K562 (cell line): ENCODE measurements around the gene RRAGD. TPM values are rescaled to one million over a fixed set of nuclear protein-coding genes. Genes with fewer than 3 reads are reported as not detected.
A peak's percentile ranks its signal among the peaks of the same experiment; 100 is the strongest.
"Not testable (repeated sequence)": the region's sequence is repeated elsewhere in the genome, so short reads cannot be mapped to it uniquely, and the experiment has no call there.

Experiments used
- ATAC-seq: fragments of 200-7000 bp; cut with Tn5 transposase; 3 replicates; pipeline ENCODE4 v1.9.1; 2020; ENCODE audit warnings: moderate library complexity
- BruUV-seq: library from RNA; stranded (reverse); fragments of 400-500 nt; replicated peaks from 2 replicates; lab custom pipeline; 2021; lab: Mats Ljungman, UMichigan
- CTCF ChIA-PET: fragments of 300-600 bp; formaldehyde crosslinking; extraction: SDS; loops from one replicate; lab custom pipeline; 2021; ENCODE audit warnings: low intra/inter-chr PET ratio; lab: Yijun Ruan, JAX
- POLR2A ChIA-PET: fragments of 300-600, 350-650 bp; sonication (Branson Sonifier 250); formaldehyde crosslinking; extraction: SDS; loops from one replicate; lab custom pipeline; 2021; ENCODE audit warnings: antibody characterized with exemption, inconsistent platforms; lab: Yijun Ruan, JAX
- DNase-seq, 4 experiments: peaks; one replicate each; pipeline versions ENCODE4 v3.0.0 to v3.0.0-alpha.2; 2011 to 2018; ENCODE audit warnings: low spot score in 3 of 4, mixed read lengths in 3 of 4; ENCODE audit errors: extremely low read depth in 1 of 4
- FAIRE-seq: peaks from 2 replicates; lab custom pipeline; 2011; peaks lifted over from hg19 to GRCh38; lab: Jason Lieb, UNC
- H2AFZ ChIP-seq: 2 replicates; pipeline ENCODE4 v1.6.0; 2011; ENCODE audit warnings: low read depth, low read length, control low read depth, inconsistent platforms
- H3K27ac ChIP-seq: fragments of 200-600 bp; 3 replicates; pipeline ENCODE4 v1.8.0; 2011; ENCODE audit warnings: low read depth, mild to moderate bottlenecking, control low read depth, inconsistent platforms, low read length, moderate library complexity, mixed read lengths; ENCODE audit errors: extremely low read depth
- H3K27me3 ChIP-seq, 2 experiments: fragments of 300-600 bp in 1 of 2; 2 replicates in 1 of 2; 3 replicates in 1 of 2; pipeline versions ENCODE4 v1.6.0 to v1.8.0; 2011; ENCODE audit warnings: inconsistent platforms in 2 of 2, low read length in 2 of 2, mild to moderate bottlenecking in 1 of 2, mixed read lengths in 1 of 2, moderate library complexity in 1 of 2; ENCODE audit not compliant: control insufficient read depth in 2 of 2, insufficient read depth in 2 of 2
- H3K36me3 ChIP-seq: fragments of 300-600 bp; 3 replicates; pipeline ENCODE4 v1.8.0; 2011; ENCODE audit warnings: mild to moderate bottlenecking, low read length, inconsistent platforms; ENCODE audit not compliant: control insufficient read depth, insufficient read depth
- H3K4me1 ChIP-seq, 2 experiments: fragments of 200-600 bp in 1 of 2; replicated peaks in 1 of 2; 2 replicates in 1 of 2; 3 replicates in 1 of 2; pipeline versions ENCODE4 v1.5.1 to v1.8.0; 2011; ENCODE audit warnings: inconsistent platforms in 2 of 2, low read length in 2 of 2, mild to moderate bottlenecking in 1 of 2, mixed read lengths in 1 of 2, moderate library complexity in 1 of 2; ENCODE audit not compliant: control insufficient read depth in 2 of 2, insufficient read depth in 2 of 2
- H3K4me2 ChIP-seq: 2 replicates; pipeline ENCODE4 v1.6.1; 2011; ENCODE audit warnings: low read length, control low read depth, inconsistent platforms, mixed read lengths; ENCODE audit not compliant: insufficient read depth
- H3K4me3 ChIP-seq: fragments of 200-600 bp; sonication (generic), shearing (Covaris generic); 2 replicates; pipeline ENCODE4 v1.5.1; 2016; ENCODE audit warnings: control low read depth, inconsistent platforms
- H3K79me2 ChIP-seq: fragments of 200-600 bp; 3 replicates; pipeline ENCODE4 v1.8.0; 2011; ENCODE audit warnings: low read length, inconsistent platforms; ENCODE audit not compliant: control insufficient read depth, insufficient read depth
- H3K9ac ChIP-seq, 2 experiments: 2 replicates each; pipeline versions ENCODE4 v1.6.0 to v1.6.1; 2011; ENCODE audit warnings: low read depth in 2 of 2, low read length in 2 of 2, control low read depth in 1 of 2, inconsistent platforms in 1 of 2, mild to moderate bottlenecking in 1 of 2, mixed read lengths in 1 of 2; ENCODE audit not compliant: insufficient read depth in 1 of 2
- H3K9me1 ChIP-seq: one replicate; pipeline ENCODE4 v1.6.0; 2011; ENCODE audit warnings: inconsistent platforms, mild to moderate bottlenecking, low read length, moderate library complexity; ENCODE audit not compliant: control insufficient read depth, insufficient read depth
- H3K9me3 ChIP-seq: replicated peaks from 2 replicates; pipeline ENCODE4 v1.5.1; 2011; ENCODE audit warnings: low read depth, low read length, inconsistent platforms; ENCODE audit not compliant: control insufficient read depth, insufficient read depth
- H4K20me1 ChIP-seq: replicated peaks from 2 replicates; pipeline ENCODE4 v1.6.1; 2011; ENCODE audit warnings: low read length, inconsistent platforms, mixed read lengths; ENCODE audit not compliant: control insufficient read depth, insufficient read depth
- CEBPB ChIP-seq: fragments of 450-650 bp; IDR thresholded peaks from 2 replicates; pipeline ENCODE4 v1.6.1; 2016; ENCODE audit warnings: missing genetic modification characterization, missing compliant biosample characterization
- CEBPG ChIP-seq, 3 experiments: fragments of 200-800 bp in 1 of 3; sonication (Bioruptor generic) in 1 of 3; sonication (generic) in 1 of 3; formaldehyde crosslinking in 1 of 3; IDR thresholded peaks in 2 of 3; conservative IDR thresholded peaks in 1 of 3; 2 replicates each; pipeline versions ENCODE4 v1.6.1 to v1.8.0; 2016 to 2022; ENCODE audit warnings: missing compliant biosample characterization in 2 of 3, missing genetic modification characterization in 2 of 3, mild to moderate bottlenecking in 1 of 3, missing genetic modification reagents in 1 of 3
- CTBP1 ChIP-seq: fragments of 450-650 bp; IDR thresholded peaks from 2 replicates; pipeline ENCODE4 v1.6.1; 2016; ENCODE audit warnings: borderline replicate concordance
- ETV5 ChIP-seq: sonication (generic); formaldehyde crosslinking; IDR thresholded peaks from 2 replicates; pipeline ENCODE4 v1.4.0; 2020; ENCODE audit warnings: low read depth, mild to moderate bottlenecking, missing genetic modification reagents
- HNRNPL ChIP-seq: fragments of 200-400 bp; formaldehyde crosslinking; IDR thresholded peaks from 2 replicates; pipeline ENCODE4 v1.6.1; 2017; ENCODE audit warnings: low read depth, mild to moderate bottlenecking, low read length
- NFATC3 ChIP-seq: fragments of 450-650 bp; IDR thresholded peaks from 2 replicates; pipeline ENCODE4 v1.6.1; 2017; ENCODE audit warnings: mild to moderate bottlenecking
- WGBS: fragments of 100-300 bp; shearing (Covaris generic); methylation state at CpG from one replicate; pipeline ENCODE4 v1.1.6; 2016; ENCODE audit warnings: low coverage, mixed read lengths; ENCODE audit not compliant: insufficient coverage; ENCODE audit errors: missing lambda C conversion rate; 5-methylcytosine and 5-hydroxymethylcytosine counted together
- in situ Hi-C: fragments of 300-500 bp; cut with MboI; formaldehyde crosslinking; loops from 4 replicates; pipeline ENCODE4 v1.15.0; 2018; ENCODE audit warnings: inconsistent platforms, mixed read lengths
- intact Hi-C: fragments of 100-400 bp; cut with micrococcal nuclease; formaldehyde crosslinking; loops from 2 replicates; pipeline ENCODE4 v1.14.2; 2022
- polyA plus RNA-seq, 8 experiments: library from polyadenylated mRNA; depleted of rRNA in 4 of 8; stranded (reverse) in 5 of 8; unstranded in 3 of 8; fragments of >200 nt; fragmentation: Nextera tagmentation in 2 of 8; fragmentation: Illumina TruSeq in 1 of 8; extraction: Ambion mirVana in 2 of 8; extraction: Trizol in 1 of 8; gene quantifications; 2 replicates each; pipeline versions ENCODE4 v1.2.1 to v1.2.3, GENCODE V29; 2011 to 2014; ENCODE audit warnings: inconsistent platforms in 1 of 8, missing spikeins in 1 of 8
- total RNA-seq, 7 experiments: library from RNA; depleted of rRNA in 6 of 7; stranded (reverse); fragments of >200 nt in 6 of 7; fragmentation: Illumina TruSeq in 2 of 7; extraction: Trizol in 2 of 7; gene quantifications; 2 replicates each; pipeline versions ENCODE4 v1.2.1 to v1.2.3, GENCODE V29; 2011 to 2021; ENCODE audit warnings: low replicate concordance in 1 of 7
- TF ChIP-seq, protein P1 (sequence below): fragments of 450-650 bp; IDR thresholded peaks from 2 replicates; pipeline ENCODE4 v1.6.1; 2016; ENCODE audit warnings: borderline replicate concordance

Gene RRAGD
- total and polyA plus RNA-seq, 9 of the 15 experiments (the other 6 are each of a cell fraction or from before 2014, with no cell fraction given) = 0.03 to 0.07 (median 0.04) TPM; not detected in 6

GRCh38 chr6:89398762-89399525 is 13.1 kb downstream of the RRAGD start (continued):
- no peak for TF ChIP-seq HNRNPL
- no peak for TF ChIP-seq CTBP1
- TF ChIP-seq, protein P1, sequence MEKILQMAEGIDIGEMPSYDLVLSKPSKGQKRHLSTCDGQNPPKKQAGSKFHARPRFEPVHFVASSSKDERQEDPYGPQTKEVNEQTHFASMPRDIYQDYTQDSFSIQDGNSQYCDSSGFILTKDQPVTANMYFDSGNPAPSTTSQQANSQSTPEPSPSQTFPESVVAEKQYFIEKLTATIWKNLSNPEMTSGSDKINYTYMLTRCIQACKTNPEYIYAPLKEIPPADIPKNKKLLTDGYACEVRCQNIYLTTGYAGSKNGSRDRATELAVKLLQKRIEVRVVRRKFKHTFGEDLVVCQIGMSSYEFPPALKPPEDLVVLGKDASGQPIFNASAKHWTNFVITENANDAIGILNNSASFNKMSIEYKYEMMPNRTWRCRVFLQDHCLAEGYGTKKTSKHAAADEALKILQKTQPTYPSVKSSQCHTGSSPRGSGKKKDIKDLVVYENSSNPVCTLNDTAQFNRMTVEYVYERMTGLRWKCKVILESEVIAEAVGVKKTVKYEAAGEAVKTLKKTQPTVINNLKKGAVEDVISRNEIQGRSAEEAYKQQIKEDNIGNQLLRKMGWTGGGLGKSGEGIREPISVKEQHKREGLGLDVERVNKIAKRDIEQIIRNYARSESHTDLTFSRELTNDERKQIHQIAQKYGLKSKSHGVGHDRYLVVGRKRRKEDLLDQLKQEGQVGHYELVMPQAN = no peak
- TF ChIP-seq ETV5 = no peak
- no peak for TF ChIP-seq NFATC3
- TF ChIP-seq, all 486 proteins: peak for 0

- H4K20me1 ChIP-seq, ATAC-seq, DNase-seq, H3K9me3 ChIP-seq, H3K36me3 ChIP-seq, H2AFZ ChIP-seq, intact Hi-C loops, H3K4me1 ChIP-seq, in situ Hi-C loops, H3K9ac ChIP-seq, H3K4me2 ChIP-seq, H3K27ac ChIP-seq, BruUV-seq, FAIRE-seq, H3K79me2 ChIP-seq, H3K4me3 ChIP-seq, H3K9me1 ChIP-seq, CTCF ChIA-PET: not testable (repeated sequence)
- 37% methylated on average over 3 of the region's 4 CpGs for WGBS
- peak; percentile 62 for TF ChIP-seq CEBPB (tag)
- TF ChIP-seq CEBPG (CRISPR knock-in tag; IDR thresholded peaks at IDR 0.05) = peak; percentile 66; the same call in 1 of the 2 replicates
- peak in 1 of 2 experiments; percentile 46; a peak in 1 of 4 replicates for TF ChIP-seq CEBPG (tag; conservative IDR thresholded peaks at IDR 0.05 in 1 of 2, IDR thresholded peaks at IDR 0.05 in 1 of 2)
- POLR2A ChIA-PET = interaction anchor here (0.7 kb wide), 1 partner anchor 532 kb away, joined by 3 read pairs; no protein-coding TSS in a partner anchor
- H3K27me3 ChIP-seq = peaks cover 0 to 25% of the 10 kb centered on the region in 2 experiments; a peak in 3 of 5 replicates
These were observed 14.2 kb downstream of the RRAGD start for GRCh38 chr6:89397884-89398283.
